CD4-positive, CD25-positive, alpha-beta regulatory T cell (primary cell): ENCODE data around the gene PDE4D. TPM values are rescaled to one million over a fixed set of nuclear protein-coding genes. Genes with fewer than 3 reads are reported as not detected.
"Not testable (repeated sequence)": the region's sequence is repeated elsewhere in the genome, so short reads cannot be mapped to it uniquely, and the experiment has no call there.

Source experiments
- ATAC-seq, 2 donors: fragments of 150-1000 bp; cut with Tn5 transposase; one replicate each; pipeline ENCODE4 v1.10.0; 2021; ENCODE audit warnings: low read depth in 2 of 2, moderate number of reproducible peaks in 2 of 2, moderate library complexity in 1 of 2
- DNase-seq, 3 donors: peaks; one replicate each; pipeline versions ENCODE4 v3.0.0 to v3.0.0-alpha.2; 2012 to 2022; ENCODE audit warnings: mixed read lengths in 1 of 3
- H3K27ac ChIP-seq: one replicate; pipeline ENCODE4 v1.7.0; 2013; ENCODE audit warnings: mild to moderate bottlenecking, low read length; ENCODE audit not compliant: insufficient read depth, poor library complexity, severe bottlenecking
- H3K27me3 ChIP-seq: one replicate; pipeline ENCODE4 v1.7.0; 2013; ENCODE audit warnings: low read length; ENCODE audit not compliant: control insufficient read depth, insufficient read depth
- H3K36me3 ChIP-seq: one replicate; pipeline ENCODE4 v1.7.0; 2013; ENCODE audit warnings: mild to moderate bottlenecking, low read length, moderate library complexity; ENCODE audit not compliant: control insufficient read depth, insufficient read depth
- H3K4me1 ChIP-seq: 2 replicates; pipeline ENCODE4 v1.7.0; 2013; ENCODE audit warnings: mild to moderate bottlenecking, low read length; ENCODE audit not compliant: insufficient read depth, control insufficient read depth, poor library complexity, severe bottlenecking
- H3K4me3 ChIP-seq: one replicate; pipeline ENCODE4 v1.7.0; 2013; ENCODE audit warnings: low read depth, mild to moderate bottlenecking, low read length, moderate library complexity
- H3K9me3 ChIP-seq, 2 experiments: 1 replicate in 1 of 2; 2 replicates in 1 of 2; pipeline ENCODE4 v1.7.0; 2013; ENCODE audit warnings: low read length in 2 of 2, mild to moderate bottlenecking in 1 of 2, moderate library complexity in 1 of 2; ENCODE audit not compliant: control insufficient read depth in 2 of 2
- H3K27ac Mint-ChIP-seq, 3 donors: one replicate each; pipeline ENCODE4 v1.8.0; 2020 to 2022; ENCODE audit warnings: mild to moderate bottlenecking in 3 of 3, mixed read lengths in 3 of 3, moderate library complexity in 2 of 3
- H3K27me3 Mint-ChIP-seq: one replicate; pipeline ENCODE4 v1.8.0; 2022; ENCODE audit warnings: mild to moderate bottlenecking, mixed read lengths
- H3K36me3 Mint-ChIP-seq: one replicate; pipeline ENCODE4 v1.8.0; 2020; ENCODE audit warnings: mixed read lengths
- H3K4me1 Mint-ChIP-seq, 4 donors: one replicate each; pipeline ENCODE4 v1.8.0; 2020 to 2022; ENCODE audit warnings: mixed read lengths in 4 of 4, mild to moderate bottlenecking in 1 of 4
- H3K4me3 Mint-ChIP-seq, 4 donors: one replicate each; pipeline ENCODE4 v1.8.0; 2020 to 2022; ENCODE audit warnings: mild to moderate bottlenecking in 4 of 4, mixed read lengths in 4 of 4, moderate library complexity in 3 of 4
- H3K9me3 Mint-ChIP-seq, 7 donors: one replicate each; pipeline ENCODE4 v1.8.0; 2020 to 2022; ENCODE audit warnings: mixed read lengths in 7 of 7, mild to moderate bottlenecking in 3 of 7, moderate library complexity in 2 of 7
- polyA plus RNA-seq, 4 donors: library from polyadenylated mRNA; unstranded; fragments of 300-500 nt; fragmentation: Illumina TruSeq; gene quantifications; one replicate each; pipeline ENCODE4 v1.2.3, GENCODE V29; 2021
- total RNA-seq: library from RNA; stranded (reverse); gene quantifications from one replicate; pipeline ENCODE4 v1.2.3, GENCODE V29; 2022

The PDE4D gene
- total and polyA plus RNA-seq, 5 donors from 2014 or later: 2.1 to 39.9 (median 4.8) TPM

DNA sequence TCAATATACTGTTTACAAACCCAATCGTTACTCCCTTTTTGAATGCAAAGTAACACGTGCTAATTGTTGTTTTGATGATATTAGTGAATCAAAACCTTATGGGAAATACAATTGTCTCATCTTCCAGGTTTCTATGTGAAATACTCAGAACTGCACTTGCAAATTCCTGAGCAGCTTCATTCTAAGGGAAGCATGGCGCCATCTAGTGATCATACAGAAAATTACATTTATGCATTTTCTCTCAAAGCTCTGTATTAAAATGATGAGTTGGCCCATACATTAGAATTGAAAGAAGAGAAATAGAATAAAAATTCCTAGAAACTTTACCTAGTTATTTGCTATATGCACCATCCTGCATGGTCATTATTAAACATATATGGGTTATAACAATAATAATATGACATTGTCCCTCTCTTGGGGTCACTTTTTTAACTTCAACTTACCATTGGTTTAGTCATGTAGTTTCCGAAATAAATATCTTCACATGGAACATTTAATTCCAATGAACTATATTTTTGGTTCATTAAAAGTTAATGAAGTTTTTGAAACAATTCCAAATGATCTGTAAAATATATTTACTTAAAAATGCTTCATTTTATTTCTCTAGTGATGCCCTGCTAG, 220.0 kb downstream of the PDE4D start:
- Mint-ChIP-seq H3K27ac (no peak overlapping the region), H3K36me3 (no peaks in the 10 kb centered on the region), H3K4me3 (no peak overlapping the region), H3K9me3 (no peaks in the 10 kb centered on the region), H3K27me3 (no peaks in the 10 kb centered on the region), H3K4me1 (peaks cover 0 to 2% (median 0%) of the 10 kb centered on the region in 4 donors)
- DNase-seq: peak in 2 of 3 donors; percentile 24 to 39
- Histone ChIP-seq H3K36me3 (no peaks in the 10 kb centered on the region), H3K4me1 (no peaks in the 10 kb centered on the region), H3K27ac (no peak overlapping the region), H3K27me3 (no peaks in the 10 kb centered on the region), H3K4me3 (no peak overlapping the region), H3K9me3 (no peaks in the 10 kb centered on the region)
- peak in 1 of 2 donors; percentile 31 for ATAC-seq

DNA sequence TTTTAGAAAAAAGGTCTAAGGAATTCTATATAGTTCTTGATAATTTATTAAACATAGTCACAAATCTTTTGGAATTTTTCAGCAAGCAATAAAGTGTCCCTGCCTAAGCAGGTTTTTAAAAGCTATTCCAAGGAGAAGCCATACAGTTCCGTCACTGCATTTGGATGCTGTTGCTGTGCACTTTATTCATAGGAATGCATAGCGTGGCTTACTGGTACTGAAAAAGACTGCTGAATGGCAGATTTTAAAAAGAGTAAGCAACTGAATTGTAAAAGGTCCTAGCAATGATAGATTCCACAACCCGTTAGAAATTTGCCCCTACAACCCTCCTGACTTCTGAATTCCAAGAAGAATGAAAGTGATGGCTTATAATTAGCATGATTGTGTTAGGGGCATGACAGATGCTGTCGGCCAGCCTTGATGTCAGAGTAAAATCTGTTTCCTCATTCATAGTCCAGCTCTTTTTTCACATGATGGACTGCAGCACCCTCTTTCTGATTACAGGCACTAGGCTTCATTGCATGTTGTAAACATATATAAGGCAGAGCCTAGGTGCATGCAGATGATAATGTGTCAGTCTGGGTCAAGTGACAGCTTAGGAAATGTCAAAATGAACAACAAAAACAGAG, 227.0 kb downstream of the PDE4D start:
- Histone ChIP-seq H3K9me3 (no peaks in the 10 kb centered on the region), H3K4me3 (no peak overlapping the region), H3K36me3 (no peaks in the 10 kb centered on the region), H3K27me3 (no peaks in the 10 kb centered on the region), H3K27ac (no peak overlapping the region), H3K4me1 (no peaks in the 10 kb centered on the region)
- Mint-ChIP-seq H3K36me3 (no peaks in the 10 kb centered on the region), H3K4me3 (no peak overlapping the region), H3K9me3 (no peaks in the 10 kb centered on the region), H3K27me3 (no peaks in the 10 kb centered on the region), H3K4me1 (peaks cover 0 to 11% (median 2%) of the 10 kb centered on the region in 4 donors), H3K27ac (no peak overlapping the region)
- ATAC-seq: no peak
- no peak for DNase-seq

DNA sequence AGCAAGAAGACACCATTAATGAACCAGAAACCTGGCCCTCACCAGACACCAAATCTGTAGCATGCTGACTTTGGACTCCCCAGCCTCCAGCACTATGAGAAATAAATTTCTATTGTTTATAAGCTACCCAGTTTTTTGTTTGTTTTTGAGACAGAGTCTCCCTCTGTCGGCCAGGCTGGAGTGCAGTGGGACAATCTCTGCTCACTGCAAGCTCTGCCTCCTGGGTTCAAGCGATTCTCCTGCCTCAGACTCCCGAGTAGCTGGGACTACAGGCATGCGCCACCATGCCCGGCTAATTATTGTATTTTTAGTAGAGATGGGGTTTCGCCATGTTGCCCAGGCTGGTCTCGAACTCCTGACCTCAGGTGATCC, 227.7 kb downstream of the PDE4D start:
- not testable (repeated sequence) for H3K36me3 ChIP-seq, H3K36me3 Mint-ChIP-seq, DNase-seq, H3K4me3 ChIP-seq, H3K4me1 ChIP-seq, ATAC-seq, H3K27me3 ChIP-seq, H3K27ac ChIP-seq, H3K27ac Mint-ChIP-seq, H3K9me3 ChIP-seq, H3K4me3 Mint-ChIP-seq, H3K9me3 Mint-ChIP-seq, H3K27me3 Mint-ChIP-seq
- peaks cover 0 to 16% (median 4%) of the 10 kb centered on the region in 4 donors for H3K4me1 Mint-ChIP-seq

DNA sequence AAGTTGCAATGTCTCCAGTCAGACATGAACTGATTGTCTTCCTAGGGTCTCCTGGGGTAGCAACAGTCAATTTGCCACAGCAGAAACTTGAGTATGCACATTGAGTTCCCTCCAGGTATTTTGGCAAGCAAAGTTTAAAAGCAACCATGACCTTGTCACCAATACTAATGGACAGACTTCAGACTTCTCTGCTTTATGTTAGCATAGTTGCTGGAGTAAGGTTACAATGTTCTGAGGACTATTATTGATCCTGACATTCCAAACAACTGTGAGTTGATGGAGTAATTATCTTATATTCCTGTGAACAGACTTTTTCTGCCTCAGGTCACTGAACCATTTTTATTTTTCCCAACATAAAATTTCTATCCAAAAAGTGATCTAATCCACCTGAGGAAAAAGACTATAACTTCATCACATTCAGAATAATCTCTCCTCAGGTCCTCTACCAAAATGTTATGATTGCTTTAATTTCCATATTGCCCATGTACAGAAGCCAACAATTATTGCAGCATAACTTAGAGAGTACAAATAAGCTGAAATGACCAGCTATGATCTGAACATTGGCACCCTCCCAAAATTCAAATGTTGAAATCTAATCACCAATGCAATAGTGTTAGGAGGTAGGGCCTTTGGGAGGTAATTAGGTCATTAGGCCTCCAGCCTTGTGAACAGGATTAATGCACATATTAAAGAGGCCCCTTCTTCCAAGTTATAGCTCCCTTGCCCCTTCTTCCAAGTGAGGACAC, 228.3 kb downstream of the PDE4D start:
- Mint-ChIP-seq H3K27me3 (no peaks in the 10 kb centered on the region), H3K36me3 (no peaks in the 10 kb centered on the region), H3K4me3 (no peak overlapping the region), H3K4me1 (peaks cover 0 to 20% (median 4%) of the 10 kb centered on the region in 4 donors), H3K27ac (no peak overlapping the region), H3K9me3 (no peaks in the 10 kb centered on the region)
- Histone ChIP-seq H3K27me3 (no peaks in the 10 kb centered on the region), H3K4me1 (no peaks in the 10 kb centered on the region), H3K27ac (no peak overlapping the region), H3K36me3 (no peaks in the 10 kb centered on the region), H3K9me3 (no peaks in the 10 kb centered on the region), H3K4me3 (no peak overlapping the region)
- DNase-seq (no peak), ATAC-seq (no peak)

DNA sequence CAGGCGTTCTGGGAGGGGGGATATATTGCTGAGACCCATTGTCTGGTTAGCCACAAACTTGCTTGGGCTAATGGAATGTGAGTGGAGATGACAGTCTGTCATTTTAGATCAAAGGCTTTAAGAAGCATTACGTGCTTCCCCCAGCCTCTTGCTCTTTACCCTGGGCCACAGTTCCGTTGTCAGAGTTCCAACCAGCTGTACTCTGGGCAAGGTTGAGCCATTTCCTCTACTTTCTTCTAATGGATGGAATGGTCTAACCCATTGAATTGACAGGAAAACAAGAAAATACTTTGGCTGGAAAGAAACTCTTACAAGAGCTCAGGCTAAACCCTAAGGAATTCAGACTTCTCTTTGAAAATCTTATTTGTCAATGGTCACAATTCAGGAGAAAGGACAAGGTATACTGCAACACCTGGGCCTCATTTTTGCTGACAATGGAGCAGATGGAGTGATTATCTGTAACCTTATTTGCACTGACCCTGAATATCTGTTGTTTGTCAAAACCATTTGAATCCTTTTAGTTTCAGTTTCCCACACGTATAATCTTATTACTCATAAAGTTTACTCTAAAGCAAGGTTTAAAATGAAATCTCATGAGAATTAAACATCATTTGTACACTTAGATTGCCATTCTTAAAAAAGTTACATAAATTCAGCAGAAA, 231.4 kb downstream of the PDE4D start:
- H3K4me3 Mint-ChIP-seq: peak overlapping the region in 1 of 4 donors; percentile 29
- H3K27me3 Mint-ChIP-seq: no peaks in the 10 kb centered on the region
- Histone ChIP-seq H3K27me3 (no peaks in the 10 kb centered on the region), H3K36me3 (no peaks in the 10 kb centered on the region), H3K9me3 (no peaks in the 10 kb centered on the region), H3K4me1 (no peaks in the 10 kb centered on the region), H3K4me3 (peak overlapping the region; percentile 17), H3K27ac (no peak overlapping the region)
- DNase-seq (no peak), ATAC-seq (no peak)
- no peaks in the 10 kb centered on the region for H3K9me3 Mint-ChIP-seq
- no peaks in the 10 kb centered on the region for H3K36me3 Mint-ChIP-seq
- H3K4me1 Mint-ChIP-seq: peaks cover 0 to 20% (median 4%) of the 10 kb centered on the region in 4 donors
- H3K27ac Mint-ChIP-seq: no peak overlapping the region

DNA sequence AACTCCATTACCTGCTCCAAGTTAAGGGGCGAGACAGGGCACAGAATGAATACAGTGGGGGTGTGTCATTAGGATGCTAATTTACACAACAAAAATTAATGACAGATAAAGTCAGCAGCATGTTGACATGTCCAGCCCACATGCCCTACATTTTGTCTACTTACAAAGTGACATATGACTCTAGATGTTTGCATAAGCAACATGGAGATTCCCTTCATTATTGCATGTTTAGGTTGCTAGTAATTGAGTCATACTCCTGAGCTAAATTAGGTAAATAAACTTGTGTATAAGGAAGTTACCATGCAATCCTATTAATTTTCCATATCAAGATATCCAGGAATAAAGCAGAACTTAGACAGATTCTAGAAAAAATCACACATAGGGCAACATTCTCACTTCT, 232.2 kb downstream of the PDE4D start:
- Histone ChIP-seq H3K27me3 (no peaks in the 10 kb centered on the region), H3K9me3 (no peaks in the 10 kb centered on the region), H3K4me3 (no peak overlapping the region), H3K4me1 (no peaks in the 10 kb centered on the region), H3K36me3 (no peaks in the 10 kb centered on the region), H3K27ac (no peak overlapping the region)
- ATAC-seq (no peak), DNase-seq (no peak)
- Mint-ChIP-seq H3K9me3 (no peaks in the 10 kb centered on the region), H3K4me1 (peaks cover 0 to 20% (median 4%) of the 10 kb centered on the region in 4 donors), H3K27ac (no peak overlapping the region), H3K4me3 (no peak overlapping the region), H3K36me3 (no peaks in the 10 kb centered on the region), H3K27me3 (no peaks in the 10 kb centered on the region)

DNA sequence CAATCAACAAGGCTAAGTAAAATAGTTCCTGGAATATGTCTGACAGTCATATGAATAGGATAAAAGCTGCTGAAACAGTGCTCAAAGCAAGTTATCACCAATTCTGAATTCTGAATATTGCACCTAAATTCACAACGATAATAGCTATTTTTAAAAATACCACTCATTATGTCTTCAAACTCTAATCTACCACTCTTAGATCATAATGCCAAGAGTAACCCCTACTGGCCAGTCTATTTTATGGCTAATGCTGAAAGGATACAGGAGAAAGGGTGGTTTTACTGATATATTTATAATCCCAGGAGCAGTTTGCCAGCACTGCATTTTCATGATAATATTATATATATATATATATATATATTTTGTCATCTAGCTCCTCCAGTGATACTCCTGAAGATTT, 232.8 kb downstream of the PDE4D start:
- no peak overlapping the region for H3K4me3 ChIP-seq
- Mint-ChIP-seq H3K4me3 (no peak overlapping the region), H3K36me3 (no peaks in the 10 kb centered on the region), H3K9me3 (no peaks in the 10 kb centered on the region), H3K4me1 (peaks cover 0 to 20% (median 4%) of the 10 kb centered on the region in 4 donors), H3K27me3 (no peaks in the 10 kb centered on the region), H3K27ac (no peak overlapping the region)
- no peaks in the 10 kb centered on the region for H3K27me3 ChIP-seq
- H3K27ac ChIP-seq: no peak overlapping the region
- H3K4me1 ChIP-seq: no peaks in the 10 kb centered on the region
- no peak for ATAC-seq
- no peaks in the 10 kb centered on the region for H3K9me3 ChIP-seq
- no peaks in the 10 kb centered on the region for H3K36me3 ChIP-seq
- DNase-seq: no peak
